HG03196 (cell line): ENCODE measurements around the gene ERH.

ENCODE experiments used
- ATAC-seq: cut with Tn5 transposase; IDR thresholded peaks from one replicate; pipeline ENCODE4 v1.9.1; 2021; ENCODE audit not compliant: unreplicated experiment

Gene ERH

GRCh38 chr14:69357544-69358200 is 40.4 kb downstream of the ERH start:
- ATAC-seq = no peak

GRCh38 chr14:69356903-69357543 is 41.1 kb downstream of the ERH start:
- ATAC-seq = no peak

GRCh38 chr14:69355607-69356281 is 42.4 kb downstream of the ERH start:
- ATAC-seq = no peak

GRCh38 chr14:69355154-69355597 is 42.9 kb downstream of the ERH start:
- ATAC-seq = no peak

GRCh38 chr14:69354383-69355153 is 43.5 kb downstream of the ERH start:
- ATAC-seq = peak; percentile 84

GRCh38 chr14:69353168-69353567 is 44.9 kb downstream of the ERH start:
- ATAC-seq = no peak

GRCh38 chr14:69351911-69352310 is 46.2 kb downstream of the ERH start:
- no peak for ATAC-seq

GRCh38 chr14:69351385-69351784 is 46.7 kb downstream of the ERH start:
- ATAC-seq = no peak

GRCh38 chr14:69350892-69351291 is 47.2 kb downstream of the ERH start:
- ATAC-seq = no peak

- ATAC-seq = no peak
Measured at GRCh38 chr14:69349091-69349777, 48.9 kb downstream of the ERH start.

GRCh38 chr14:69346710-69347109 is 51.4 kb downstream of the ERH start:
- ATAC-seq = no peak

GRCh38 chr14:69345402-69345801 is 52.7 kb downstream of the ERH start:
- ATAC-seq = no peak

- no peak for ATAC-seq
Measured at GRCh38 chr14:69344171-69344570, 53.9 kb downstream of the ERH start.

GRCh38 chr14:69342928-69343525 is 55.1 kb downstream of the ERH start:
- no peak for ATAC-seq

- no peak for ATAC-seq
Measured at GRCh38 chr14:69339426-69339825, 58.7 kb downstream of the ERH start.

- no peak for ATAC-seq
Measured at GRCh38 chr14:69337984-69338383, 60.1 kb downstream of the ERH start.

- ATAC-seq = no peak
Measured at GRCh38 chr14:69335371-69335771, 62.7 kb downstream of the ERH start.

- no peak for ATAC-seq
Measured at GRCh38 chr14:69334576-69334975, 63.5 kb downstream of the ERH start.

- no peak for ATAC-seq
Measured at GRCh38 chr14:69333791-69334337, 64.2 kb downstream of the ERH start.

- no peak for ATAC-seq
Measured at GRCh38 chr14:69332782-69333395, 65.2 kb downstream of the ERH start.
